ENCODE measurements around the gene KRABD2.
A peak's percentile ranks its signal among the peaks of the same experiment; 100 is the strongest.
"Not testable (repeated sequence)": the region's sequence is repeated elsewhere in the genome, so short reads cannot be mapped to it uniquely, and the experiment has no call there.

KRABD2 gene

GRCh38 chr17:8392674-8393469, 16.4 kb upstream of the KRABD2 start:
- DNase-seq = no peak

- DNase-seq = no peak
These were observed 15.8 kb upstream of the KRABD2 start for GRCh38 chr17:8392274-8392673.

- peak; percentile 24 for DNase-seq
These were observed 15.2 kb upstream of the KRABD2 start for GRCh38 chr17:8391711-8392110.

GRCh38 chr17:8387914-8388651, 11.6 kb upstream of the KRABD2 start:
- DNase-seq = no peak

GRCh38 chr17:8386841-8387240, 10.3 kb upstream of the KRABD2 start:
- DNase-seq = no peak

GRCh38 chr17:8384801-8385378, 8.4 kb upstream of the KRABD2 start:
- DNase-seq = peak; percentile 96

GRCh38 chr17:8383143-8383822, 6.8 kb upstream of the KRABD2 start, which contains the start of gene RPL26:
TSS of gene RPL26 (minus strand) at chr17:8383193. CDS start at chr17:8382310, 883 bp downstream.
- DNase-seq = peak; percentile 99

- DNase-seq = no peak
These were observed 6.3 kb upstream of the KRABD2 start for GRCh38 chr17:8382880-8383142.

GRCh38 chr17:8382052-8382879, 5.8 kb upstream of the KRABD2 start:
- DNase-seq = no peak

GRCh38 chr17:8380049-8380448, 3.5 kb upstream of the KRABD2 start:
- DNase-seq = no peak

- not testable (repeated sequence) for DNase-seq
These were observed 1.6 kb upstream of the KRABD2 start for GRCh38 chr17:8378117-8378516.

GRCh38 chr17:8377422-8377821, 918 bp upstream of the KRABD2 start:
- DNase-seq = no peak

- DNase-seq = no peak
These were observed 705 bp downstream of the KRABD2 start for GRCh38 chr17:8375738-8376259.

GRCh38 chr17:8373856-8374255, 2.6 kb downstream of the KRABD2 start:
- DNase-seq = not testable (repeated sequence)

GRCh38 chr17:8372422-8372821, 4.1 kb downstream of the KRABD2 start:
- no peak for DNase-seq

GRCh38 chr17:8371786-8372185, 4.7 kb downstream of the KRABD2 start:
- no peak for DNase-seq

GRCh38 chr17:8369944-8370343, 6.6 kb downstream of the KRABD2 start:
- no peak for DNase-seq

- DNase-seq = no peak
These were observed 8.3 kb downstream of the KRABD2 start for GRCh38 chr17:8368193-8368592.

GRCh38 chr17:8366231-8366630, 10.3 kb downstream of the KRABD2 start:
- DNase-seq = peak; percentile 83

GRCh38 chr17:8365143-8365542, 11.4 kb downstream of the KRABD2 start:
- DNase-seq = peak; percentile 38

GRCh38 chr17:8362651-8363332, 13.7 kb downstream of the KRABD2 start:
- DNase-seq = no peak

- peak; percentile 35 for DNase-seq
These were observed 15.8 kb downstream of the KRABD2 start for GRCh38 chr17:8360751-8361150.
